ENCODE measurements around the gene FBXW7.

FBXW7 gene

DNA sequence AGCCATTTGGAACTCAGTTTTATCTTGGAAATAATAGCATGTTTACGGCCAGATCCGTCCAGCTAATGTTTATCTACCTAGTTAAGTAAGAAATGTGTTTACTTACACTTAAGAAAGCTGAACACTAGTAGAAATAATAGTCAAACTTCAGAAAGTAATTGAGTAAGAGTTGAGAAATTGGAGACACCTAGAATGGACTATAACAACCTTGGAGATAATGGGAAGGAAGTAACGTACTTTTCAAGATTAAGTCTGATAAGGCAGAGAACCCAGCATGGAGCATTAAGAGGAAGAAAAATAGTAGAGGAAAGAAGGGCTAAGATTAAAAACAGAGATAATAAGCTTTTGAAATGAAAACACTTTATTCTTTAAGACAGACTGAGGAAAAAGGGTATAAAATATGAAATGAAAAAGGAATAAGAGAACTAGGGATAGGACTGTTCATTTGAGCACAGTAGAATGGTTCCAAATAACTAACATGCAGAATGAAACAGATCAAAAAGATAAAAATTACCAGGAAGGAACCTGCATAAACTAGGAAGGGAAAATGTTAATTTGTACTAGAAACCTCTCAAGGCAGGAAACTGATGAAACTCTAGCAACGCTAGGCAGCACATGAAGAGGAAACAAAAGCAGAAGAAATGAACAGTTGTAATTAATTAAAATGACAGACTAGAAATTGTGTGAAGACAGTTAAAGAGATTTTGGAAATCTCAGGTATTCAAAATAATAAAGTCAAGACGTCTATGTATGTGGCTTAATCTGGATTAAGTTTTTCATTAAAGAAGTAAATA, 71.7 kb downstream of the FBXW7 start:
- no peak for DNase-seq

DNA sequence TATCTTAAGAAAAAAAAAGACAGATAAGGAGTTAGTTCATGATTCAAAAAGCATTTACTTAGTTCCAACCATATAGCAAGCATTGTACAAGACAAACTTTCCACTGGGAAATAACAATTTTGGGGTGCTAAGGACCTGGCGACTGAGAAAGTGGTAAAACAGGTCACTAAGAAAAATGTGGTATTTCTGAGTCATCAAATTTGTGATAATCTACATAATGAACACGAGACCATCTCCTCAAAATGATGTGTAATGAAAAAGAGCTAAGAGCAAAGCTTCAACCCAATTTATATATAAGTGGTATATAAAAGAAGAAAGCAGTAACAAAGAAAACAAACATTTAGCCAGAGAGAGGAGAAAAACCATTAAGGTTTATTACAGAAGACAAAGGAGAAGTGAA, 72.3 kb downstream of the FBXW7 start:
- no peak for DNase-seq

DNA sequence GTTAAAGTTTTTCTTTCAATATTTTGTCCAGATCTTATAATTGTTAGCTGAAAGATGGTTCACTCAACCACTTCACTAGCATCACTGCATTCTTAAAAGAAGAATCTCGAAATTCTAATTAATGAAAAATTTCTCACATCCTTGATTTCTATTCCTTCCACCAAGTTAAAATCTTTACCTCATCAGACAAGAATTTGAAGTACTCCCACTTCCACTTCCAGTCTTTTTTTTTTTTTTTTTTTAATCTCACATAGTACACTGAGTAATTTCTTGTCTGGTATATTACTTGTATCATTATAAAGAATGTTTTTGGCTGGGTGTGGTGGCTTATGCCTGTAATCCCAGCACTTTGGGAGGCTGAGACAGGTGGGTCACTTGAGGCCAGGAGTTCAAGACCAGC, 73.2 kb downstream of the FBXW7 start:
- no peak for DNase-seq

DNA sequence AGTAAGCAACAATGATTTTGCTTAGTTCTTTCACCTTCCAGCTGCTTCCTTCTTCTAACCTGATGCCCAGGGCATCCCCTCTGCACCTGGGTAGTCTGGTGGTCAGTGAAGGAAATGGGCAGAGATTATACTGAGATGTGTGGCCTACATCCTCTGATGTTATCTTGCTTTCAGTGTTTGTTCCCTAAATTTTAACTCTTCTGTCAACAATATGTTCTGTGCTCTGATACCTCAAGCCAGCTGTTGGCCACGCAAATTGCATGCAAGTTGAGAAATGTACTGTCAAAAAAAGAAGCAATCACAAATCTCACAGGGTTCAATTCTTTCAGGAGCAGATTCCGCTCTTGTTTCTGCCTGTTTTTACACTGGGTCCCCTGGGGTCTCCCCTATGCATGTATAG, 73.8 kb downstream of the FBXW7 start:
- no peak for DNase-seq

DNA sequence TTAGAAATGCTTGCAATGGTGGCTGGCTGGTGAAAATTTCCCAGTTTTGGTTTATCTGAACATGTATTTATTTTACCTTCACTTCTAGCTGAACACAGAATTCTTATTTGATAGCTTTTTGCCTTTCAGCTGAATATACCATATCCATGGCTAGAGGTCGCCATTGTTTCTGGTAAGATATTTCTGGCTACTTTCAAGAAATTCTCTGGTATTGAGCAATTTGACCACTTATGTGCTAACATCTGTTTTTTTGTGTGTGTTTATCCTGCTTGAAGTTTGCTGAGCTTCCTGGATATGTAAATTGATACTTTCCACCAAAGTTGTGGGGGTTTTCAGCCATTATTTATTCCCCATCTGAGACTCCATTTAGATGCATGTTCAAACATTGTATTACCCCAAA, 75.4 kb downstream of the FBXW7 start:
- DNase-seq: no peak

DNA sequence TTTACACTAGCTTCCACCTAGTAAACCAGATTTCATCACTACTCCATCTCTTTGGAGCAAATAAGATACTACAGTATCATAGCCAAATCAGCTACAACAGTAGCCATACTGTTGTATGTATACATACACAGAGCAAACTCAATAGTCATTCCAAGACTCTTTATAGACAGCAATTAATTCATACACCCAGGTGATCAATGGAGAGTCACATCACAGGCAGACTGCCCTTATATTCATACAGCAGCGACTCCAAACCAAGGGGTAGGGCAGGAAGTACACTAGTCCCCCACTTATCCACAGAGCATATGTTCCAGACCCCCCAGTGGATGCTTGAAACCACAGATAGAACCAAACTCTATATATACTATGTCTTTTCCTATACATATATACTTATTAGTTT, 76.6 kb downstream of the FBXW7 start:
- DNase-seq: no peak

DNA sequence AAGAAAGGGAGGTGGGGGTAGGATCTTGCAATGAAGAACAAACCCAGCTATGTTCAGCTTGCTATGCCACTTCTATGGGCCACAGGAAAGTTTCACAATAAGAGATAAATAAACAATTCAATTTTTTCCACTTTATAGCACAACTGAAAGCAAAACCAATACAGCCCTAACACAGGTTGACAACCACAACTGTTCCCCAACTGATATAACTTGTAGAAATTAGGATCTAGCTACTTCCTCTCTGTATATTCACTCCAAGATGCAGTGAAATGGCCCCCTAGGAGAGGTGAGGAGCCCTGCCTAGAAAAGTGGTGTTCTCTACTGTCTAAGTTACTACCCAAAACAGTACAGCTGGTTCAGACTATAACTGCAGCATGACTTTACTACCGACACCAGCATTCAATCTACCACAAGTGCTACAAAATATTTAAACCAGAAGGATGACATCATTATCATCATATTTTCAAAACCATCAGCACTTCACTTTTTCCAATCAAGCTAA, 77.0 kb downstream of the FBXW7 start:
- DNase-seq: no peak

DNA sequence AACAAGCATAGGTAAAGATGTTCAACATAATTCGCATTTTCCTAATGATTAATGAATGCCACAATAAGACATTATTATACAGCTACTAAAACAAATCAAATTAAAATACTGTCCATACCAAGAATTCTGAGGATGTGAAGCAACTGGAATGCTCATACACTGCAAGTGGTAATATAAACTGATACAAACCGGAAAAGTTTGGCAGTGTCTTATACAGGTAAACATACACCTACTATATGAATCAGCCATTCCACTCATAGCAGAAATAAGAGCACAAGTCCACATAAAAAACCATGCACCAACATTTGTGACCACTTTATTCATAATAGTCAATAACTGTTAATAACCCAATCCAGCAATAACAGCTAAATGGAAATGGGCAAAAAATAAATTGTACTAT, 79.3 kb downstream of the FBXW7 start:
- DNase-seq: no peak

DNA sequence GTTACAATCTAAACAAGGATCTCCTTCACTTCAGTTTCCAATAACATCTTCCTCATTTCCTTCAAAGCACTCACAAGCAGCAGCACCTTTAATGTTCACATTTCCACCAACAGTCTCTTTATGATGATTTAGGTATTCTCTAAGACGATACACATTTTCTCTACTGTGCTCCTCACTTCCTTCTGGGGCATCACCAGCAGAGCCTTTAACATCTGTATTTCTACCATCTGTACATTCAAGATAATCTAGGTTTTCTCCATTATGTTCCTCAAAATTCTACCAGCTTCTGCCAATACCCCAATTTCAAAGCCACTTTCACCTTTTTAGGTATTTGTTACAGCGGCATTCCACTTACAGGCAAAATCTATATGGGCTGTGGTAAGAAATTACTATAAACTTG, 80.6 kb downstream of the FBXW7 start:
- DNase-seq: no peak

DNA sequence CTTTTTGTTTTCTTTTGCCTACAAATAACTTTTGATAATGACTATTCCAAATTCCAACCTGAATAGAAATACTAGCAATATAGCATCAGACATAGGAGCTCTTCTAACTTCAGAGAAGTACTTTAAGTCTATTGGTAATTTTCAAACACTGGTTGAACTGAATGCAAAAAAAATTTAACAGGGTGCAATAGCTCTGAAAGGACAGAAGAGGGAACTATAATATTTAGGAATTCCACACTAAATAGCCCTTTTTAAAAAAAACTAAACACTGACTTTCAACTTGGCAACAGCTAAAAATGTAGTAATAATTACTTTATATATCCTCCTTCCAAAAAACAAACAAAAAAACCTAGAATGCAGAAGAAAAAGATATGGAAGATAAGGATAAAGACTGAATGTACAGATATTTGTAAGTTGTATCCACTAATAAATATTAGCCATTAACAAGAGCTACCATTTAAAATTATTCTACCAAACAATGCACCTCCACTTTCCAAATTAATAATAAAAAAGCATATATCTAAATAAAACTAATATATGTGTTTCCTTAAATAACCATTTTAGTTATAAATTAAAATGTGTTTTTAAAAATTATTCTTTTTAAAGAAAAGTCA, 81.4 kb downstream of the FBXW7 start:
- DNase-seq: peak; percentile 2

DNA sequence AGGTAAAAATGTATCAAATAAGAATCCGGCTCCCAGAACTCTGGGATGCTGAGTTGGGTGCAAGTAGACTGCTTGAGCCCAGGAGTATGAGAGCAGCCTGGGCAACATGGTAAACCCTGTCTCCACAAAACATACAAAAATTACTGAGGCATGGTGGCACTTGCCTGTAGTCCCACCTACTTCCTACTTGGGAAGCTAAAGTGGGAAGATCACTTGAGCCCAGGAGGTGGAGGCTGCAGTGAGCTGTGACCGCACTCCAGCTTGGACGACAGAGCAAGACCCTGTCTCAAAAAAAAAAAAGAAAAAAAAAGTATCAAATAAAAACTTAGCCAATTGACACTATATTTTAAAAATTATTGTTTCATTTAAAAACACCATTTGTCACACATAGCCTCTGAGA, 84.4 kb downstream of the FBXW7 start:
- DNase-seq: no peak

DNA sequence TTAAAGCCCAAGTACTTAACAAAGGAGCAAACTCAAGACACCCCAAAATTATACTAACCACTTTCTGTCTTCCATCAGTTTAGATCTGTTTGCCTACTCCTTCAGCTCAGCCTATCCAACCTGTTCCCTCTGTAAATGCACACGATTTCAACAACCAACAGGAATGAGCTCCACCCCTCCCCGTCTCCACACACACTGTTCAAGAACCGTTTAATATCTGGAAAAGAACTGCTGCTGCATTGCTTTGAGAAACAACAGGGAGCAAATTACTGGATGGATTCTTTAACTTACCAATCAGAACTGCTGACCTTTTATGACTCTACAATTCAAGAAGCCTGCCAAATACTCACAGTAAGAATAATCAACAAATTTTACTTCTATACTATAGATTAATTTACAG, 87.0 kb downstream of the FBXW7 start:
- peak; percentile 44 for DNase-seq

DNA sequence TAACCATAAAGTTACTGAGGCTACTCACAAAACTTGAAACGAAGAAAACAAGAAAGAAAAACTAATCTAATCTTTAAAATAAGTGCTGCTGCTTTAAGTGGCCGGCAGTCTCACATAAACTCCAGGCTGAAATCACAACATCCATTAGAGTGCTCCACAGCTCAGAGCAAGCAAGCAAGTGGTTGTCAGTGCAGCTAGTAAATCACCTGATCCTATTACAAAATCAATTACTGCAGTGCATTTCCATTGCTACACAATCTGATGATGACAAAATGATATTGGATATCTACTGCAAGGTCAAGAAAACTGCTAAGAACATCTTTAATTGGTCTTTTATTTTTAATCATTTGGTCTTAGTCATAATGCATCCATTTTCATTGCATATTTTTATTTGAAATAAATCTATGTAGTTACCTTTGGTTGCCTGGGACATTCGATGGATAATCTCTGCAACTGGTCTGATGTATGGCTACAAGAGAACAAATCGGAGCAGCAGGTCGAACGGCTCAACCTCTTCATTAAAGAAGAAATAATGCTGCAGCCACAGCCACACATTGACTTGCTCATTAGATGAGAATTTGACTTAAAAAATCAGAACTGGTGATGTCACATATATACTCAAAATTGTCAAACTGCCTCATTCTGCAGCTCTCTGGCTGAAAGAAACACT, 87.7 kb downstream of the FBXW7 start:
- peak; percentile 2 for DNase-seq

DNA sequence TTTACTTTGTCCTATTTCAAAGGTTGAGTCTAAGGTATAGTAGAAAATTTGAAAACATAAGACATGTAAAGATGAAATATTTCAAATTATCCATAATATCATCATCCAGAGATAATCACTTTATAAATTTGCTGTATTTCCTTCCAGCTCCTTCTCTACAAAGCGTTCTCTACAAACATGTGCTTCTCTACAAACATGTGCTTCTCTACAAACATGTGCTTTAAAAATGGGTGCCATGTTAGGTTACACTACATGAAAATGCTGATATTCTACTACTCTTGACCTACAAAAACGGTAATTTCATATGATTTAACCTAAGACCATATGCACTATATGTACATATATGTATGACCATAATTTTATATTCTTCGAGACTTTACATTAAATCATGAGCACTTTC, 92.0 kb downstream of the FBXW7 start:
- DNase-seq: no peak

DNA sequence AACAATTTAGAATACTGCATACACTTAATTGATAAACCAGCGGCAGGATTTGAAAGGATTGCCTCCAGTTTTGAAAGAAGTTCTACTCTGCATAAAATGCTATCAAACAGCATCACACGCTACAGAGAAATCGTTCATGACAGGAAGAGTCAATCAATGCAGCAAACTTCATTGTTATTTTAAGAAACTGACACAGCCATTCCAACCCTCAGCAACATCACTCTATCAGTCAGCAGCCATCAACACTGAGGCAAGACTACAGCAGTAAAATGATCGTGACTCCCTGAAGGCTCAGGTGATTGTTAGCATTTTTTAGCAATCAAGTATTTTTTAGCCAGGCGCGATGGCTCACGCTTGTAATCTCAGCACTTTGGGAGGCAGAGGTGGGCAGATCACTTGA, 98.3 kb downstream of the FBXW7 start:
- DNase-seq: no peak

DNA sequence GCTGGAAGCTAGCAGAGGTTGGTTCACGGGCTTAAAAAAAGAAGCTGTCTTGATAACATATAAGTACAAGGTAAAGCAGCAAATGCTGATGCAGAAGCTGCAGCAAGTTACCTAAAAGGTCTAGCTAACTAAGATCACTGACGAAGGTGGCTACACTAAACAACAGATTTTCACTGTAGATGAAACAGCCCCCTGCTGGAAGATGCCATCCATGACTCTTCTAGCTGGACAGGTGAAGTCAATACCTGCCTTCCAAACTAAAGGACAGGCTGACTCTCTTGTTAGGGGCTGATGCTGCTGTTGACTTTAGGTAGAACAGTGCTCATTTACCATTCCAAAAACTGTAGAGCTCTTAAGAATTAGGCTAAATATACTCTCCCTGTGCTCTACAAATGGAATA, 99.5 kb downstream of the FBXW7 start:
- DNase-seq: no peak

DNA sequence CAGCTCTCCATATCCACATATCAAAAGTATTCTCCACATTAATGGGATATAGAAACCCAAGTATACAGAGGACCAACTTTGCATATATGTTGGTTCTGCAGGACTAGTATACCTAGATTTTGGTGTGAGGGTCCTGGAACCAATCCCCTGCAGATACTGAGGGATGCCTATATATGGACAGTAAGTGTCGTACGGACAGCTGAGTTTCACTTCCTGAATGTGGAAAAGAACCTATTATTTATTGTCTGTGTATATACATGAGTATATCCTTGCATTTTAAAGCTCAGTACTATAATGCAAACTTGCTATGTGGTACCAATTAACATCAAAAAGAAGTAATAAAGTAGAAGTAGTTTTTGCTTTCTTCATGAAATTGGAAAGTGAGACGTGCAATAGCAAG, 101.9 kb downstream of the FBXW7 start:
- DNase-seq: no peak

DNA sequence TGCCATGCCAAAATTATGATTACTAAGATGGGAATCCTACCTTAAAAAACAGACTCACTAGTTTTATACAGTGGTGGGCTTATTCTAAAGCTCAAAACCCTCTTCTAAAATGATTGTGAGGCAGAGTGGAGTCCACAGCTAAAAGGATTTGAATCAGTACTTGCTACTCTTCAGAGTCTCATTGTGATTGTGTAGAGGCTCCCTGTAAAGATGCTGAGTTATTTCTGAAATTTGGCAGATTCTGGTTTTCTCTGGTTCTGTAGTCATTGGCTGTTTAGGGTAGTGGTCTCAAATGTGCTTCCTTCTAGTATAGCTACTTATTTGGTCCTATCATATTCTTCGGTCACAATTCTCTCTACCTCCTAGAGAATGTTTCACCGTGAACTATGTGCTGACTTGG, 104.1 kb downstream of the FBXW7 start:
- no peak for DNase-seq

DNA sequence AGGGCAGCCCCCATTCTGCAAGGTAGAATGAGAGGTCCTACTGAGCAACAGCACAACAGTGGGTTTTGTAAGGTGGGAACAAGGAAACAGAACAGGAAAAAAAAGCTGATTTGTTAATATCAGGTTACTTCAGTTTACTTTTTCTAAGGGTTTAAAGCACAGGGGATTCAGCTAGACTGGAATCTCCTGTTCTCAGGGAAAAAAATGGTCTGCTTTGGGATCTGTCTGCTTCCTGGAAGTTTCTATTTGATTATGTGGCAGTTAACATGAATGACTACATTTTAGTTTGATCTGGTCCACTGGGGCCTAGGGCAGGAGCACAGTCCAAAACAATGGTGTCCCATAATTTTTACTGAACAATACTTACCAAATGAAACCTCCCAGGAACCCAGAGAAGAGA, 104.6 kb downstream of the FBXW7 start:
- DNase-seq: no peak

DNA sequence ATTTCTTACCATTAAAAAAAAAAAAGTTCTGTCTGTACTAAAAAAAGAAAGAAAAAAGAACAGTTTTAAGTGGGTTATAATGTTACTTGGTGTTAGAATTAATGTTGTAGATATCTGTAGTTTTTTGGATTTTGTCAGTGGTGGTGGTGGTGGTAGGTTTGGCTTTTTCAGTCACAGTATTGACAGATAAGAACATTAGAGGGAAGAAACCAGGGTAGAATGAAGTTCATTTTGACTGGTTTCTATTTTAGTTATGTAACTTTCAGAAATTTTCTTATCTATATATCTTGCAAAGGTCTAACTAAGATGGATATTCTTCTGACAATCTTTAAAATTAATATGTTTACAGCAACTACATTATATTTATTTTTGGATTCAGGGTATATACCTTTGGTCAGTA, 105.4 kb downstream of the FBXW7 start:
- no peak for DNase-seq

DNA sequence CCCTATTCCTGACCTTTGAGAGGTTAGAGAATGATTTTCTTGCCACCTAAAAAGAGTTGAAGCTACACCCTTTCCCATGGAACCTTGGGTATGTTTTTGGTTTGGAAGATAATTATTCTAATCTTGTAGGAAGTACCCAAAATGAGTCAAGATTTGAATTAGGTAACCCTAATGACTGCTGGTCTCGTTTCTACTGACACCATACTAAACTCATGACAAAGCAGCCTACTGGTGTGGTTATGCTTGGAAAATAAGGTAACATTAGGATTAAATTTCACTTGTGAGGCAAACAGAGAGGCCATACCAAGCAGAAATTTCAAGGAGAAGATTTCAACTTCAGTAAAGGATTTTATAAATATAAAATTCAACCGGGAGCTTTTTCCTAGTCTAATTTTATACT, 107.9 kb downstream of the FBXW7 start:
- no peak for DNase-seq

DNA sequence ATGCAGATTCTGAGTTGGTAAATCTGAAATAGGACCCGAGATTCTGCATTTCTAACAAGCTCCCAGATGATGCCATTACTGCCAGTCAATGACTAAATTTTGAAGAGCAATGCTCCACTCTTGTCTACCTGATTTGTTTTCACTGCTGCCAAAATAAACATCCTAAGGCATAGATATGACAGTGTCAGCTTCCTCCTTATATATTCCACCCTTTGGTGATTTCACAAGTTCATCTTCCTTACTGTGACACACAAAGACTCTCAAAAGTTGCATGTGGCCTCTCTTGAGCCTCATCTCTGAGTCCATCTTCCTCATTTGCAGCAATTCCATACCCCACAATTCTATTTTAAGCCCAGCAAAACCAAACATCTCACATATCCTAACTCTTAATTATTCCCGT, 110.9 kb downstream of the FBXW7 start:
- DNase-seq: no peak

DNA sequence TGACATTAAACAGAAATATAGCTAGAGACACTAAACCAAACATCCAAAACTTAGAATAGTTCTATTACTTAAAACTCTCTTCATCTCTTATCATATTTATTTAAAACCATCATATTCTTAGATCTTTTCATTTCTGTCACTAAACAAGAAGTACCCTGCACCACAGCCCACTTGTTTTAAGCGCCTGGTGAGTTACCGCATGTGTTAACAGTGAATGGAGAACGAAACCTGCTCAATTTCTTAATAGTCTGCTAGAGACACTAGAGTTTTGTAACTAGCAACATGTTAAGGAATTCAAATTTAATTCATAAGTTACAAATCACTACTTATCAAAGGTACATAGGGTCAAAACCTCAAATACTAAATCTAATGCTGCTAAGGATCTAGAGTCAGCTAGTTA, 111.5 kb downstream of the FBXW7 start:
- no peak for DNase-seq

DNA sequence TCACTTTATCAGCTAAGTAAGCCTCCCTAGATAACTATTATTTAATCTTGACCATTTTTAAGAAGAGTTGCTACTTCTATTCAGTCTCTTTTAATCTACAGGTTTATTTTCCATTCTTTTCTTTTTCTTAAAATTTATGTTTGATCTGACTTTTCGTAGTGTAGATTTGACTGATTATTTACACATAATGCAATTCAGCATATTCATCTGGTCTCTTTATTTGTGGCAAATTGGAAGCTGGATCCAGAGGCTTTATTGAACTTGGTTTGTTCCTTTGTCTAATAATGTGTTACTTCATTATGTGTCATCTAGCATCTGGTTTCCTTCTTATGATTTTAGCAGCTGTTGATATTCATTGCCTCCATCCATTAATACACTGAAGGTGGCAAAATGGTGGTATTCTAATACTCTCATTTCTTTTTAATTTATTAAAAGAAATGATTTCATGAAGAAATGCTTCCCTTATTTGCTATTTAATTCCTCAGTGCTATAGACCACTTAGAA, 113.0 kb downstream of the FBXW7 start:
- no peak for DNase-seq

All from NCI-H2227 treated with DMSO at 0.1 percent for 48 hours (cell line).